H1 (cell line): ENCODE measurements around the gene ZNF536. TPM values are rescaled to one million over a fixed set of nuclear protein-coding genes. Genes with fewer than 3 reads are reported as not detected.

Experiments used
- CTCF ChIA-PET: fragments of 300-600 bp; sonication (Branson Sonifier 250); formaldehyde crosslinking; loops from one replicate; lab custom pipeline; 2021; ENCODE audit not compliant: partially characterized antibody; lab: Charles Lee
- POLR2A ChIA-PET: fragments of 300-600 bp; sonication (Branson Sonifier 250); formaldehyde crosslinking; loops from one replicate; lab custom pipeline; 2021; ENCODE audit warnings: inconsistent platforms; ENCODE audit not compliant: partially characterized antibody; lab: Charles Lee
- DNase-seq, 2 experiments: peaks; one replicate each; pipeline versions ENCODE4 v3.0.0 to v3.0.0-alpha.2; 2010 to 2022; ENCODE audit warnings: low spot score in 2 of 2, low read depth in 1 of 2, mixed read lengths in 1 of 2
- FAIRE-seq: peaks from 2 replicates; lab custom pipeline; 2011; peaks lifted over from hg19 to GRCh38; lab: Jason Lieb, UNC
- H2AFZ ChIP-seq: 2 replicates; pipeline ENCODE4 v1.8.1; 2012; ENCODE audit warnings: low read length, inconsistent platforms
- H2AK5ac ChIP-seq: 2 replicates; pipeline ENCODE4 v1.6.1; 2013; ENCODE audit warnings: low read depth, low read length
- H2BK120ac ChIP-seq: replicated peaks from 2 replicates; pipeline ENCODE3; 2013; ENCODE audit warnings: low read depth, low read length, inconsistent platforms
- H2BK12ac ChIP-seq: 2 replicates; pipeline ENCODE4 v1.6.1; 2013; ENCODE audit warnings: low read depth, low read length
- H2BK15ac ChIP-seq: 2 replicates; pipeline ENCODE4 v1.6.1; 2013; ENCODE audit warnings: low read length
- H2BK20ac ChIP-seq: 2 replicates; pipeline ENCODE4 v1.6.1; 2013; ENCODE audit warnings: low read length
- H2BK5ac ChIP-seq: 2 replicates; pipeline ENCODE4 v1.6.1; 2013; ENCODE audit warnings: low read depth, low read length
- H3K14ac ChIP-seq: 2 replicates; pipeline ENCODE4 v1.6.1; 2013; ENCODE audit warnings: inconsistent platforms; ENCODE audit not compliant: insufficient read length
- H3K18ac ChIP-seq: 2 replicates; pipeline ENCODE4 v1.6.1; 2013; ENCODE audit warnings: low read length; ENCODE audit errors: extremely low read depth
- H3K23ac ChIP-seq: 2 replicates; pipeline ENCODE4 v1.6.1; 2013; ENCODE audit warnings: inconsistent platforms; ENCODE audit not compliant: insufficient read length
- H3K23me2 ChIP-seq: 2 replicates; pipeline ENCODE4 v1.6.1; 2013; ENCODE audit warnings: low read depth, low read length
- H3K27ac ChIP-seq: 2 replicates; pipeline ENCODE4 v1.6.1; 2011; ENCODE audit warnings: low read depth, low read length, inconsistent platforms
- H3K27me3 ChIP-seq, 4 experiments: replicated peaks in 1 of 4; 1 replicate in 1 of 4; 2 replicates in 3 of 4; pipeline versions ENCODE4 v1.6.1 to v1.8.1; 2011 to 2013; ENCODE audit warnings: low read length in 3 of 4, mild to moderate bottlenecking in 3 of 4, inconsistent platforms in 2 of 4, mixed read lengths in 2 of 4, moderate library complexity in 1 of 4; ENCODE audit not compliant: control insufficient read depth in 3 of 4, insufficient read depth in 3 of 4; ENCODE audit errors: extremely low read depth in 1 of 4
- H3K36me3 ChIP-seq, 4 experiments: 2 replicates each; pipeline versions ENCODE4 v1.6.1 to v1.8.1; 2011 to 2013; ENCODE audit warnings: mild to moderate bottlenecking in 4 of 4, low read length in 3 of 4, moderate library complexity in 2 of 4, control low read depth in 1 of 4, inconsistent platforms in 1 of 4; ENCODE audit not compliant: insufficient read depth in 4 of 4, control insufficient read depth in 2 of 4
- H3K4ac ChIP-seq: replicated peaks from 2 replicates; pipeline ENCODE3; 2013; ENCODE audit warnings: low read length, low read depth, mixed read lengths, inconsistent platforms; ENCODE audit not compliant: insufficient read length
- H3K4me1 ChIP-seq, 4 experiments: replicated peaks in 1 of 4; 1 replicate in 1 of 4; 2 replicates in 3 of 4; pipeline versions ENCODE4 v1.6.1 to v1.8.1; 2011 to 2013; ENCODE audit warnings: low read length in 3 of 4, inconsistent platforms in 2 of 4, mixed read lengths in 1 of 4; ENCODE audit not compliant: insufficient read depth in 4 of 4, control insufficient read depth in 3 of 4
- H3K4me2 ChIP-seq, 2 experiments: 2 replicates each; pipeline versions ENCODE4 v1.6.1 to v1.8.1; 2011 to 2013; ENCODE audit warnings: low read depth in 2 of 2, low read length in 2 of 2, control low read depth in 1 of 2, inconsistent platforms in 1 of 2, mild to moderate bottlenecking in 1 of 2; ENCODE audit not compliant: insufficient read depth in 1 of 2
- H3K4me3 ChIP-seq, 4 experiments: fragments of 200-600, 300-600 bp in 1 of 4; sonication (generic), shearing (Covaris generic), sonication (Bioruptor Twin) in 1 of 4; 2 replicates each; pipeline versions ENCODE4 v1.5.1 to v1.8.1; 2011 to 2016; ENCODE audit warnings: low read length in 4 of 4, low read depth in 3 of 4, control low read depth in 2 of 4, inconsistent platforms in 2 of 4, mild to moderate bottlenecking in 2 of 4, mixed read lengths in 1 of 4, moderate library complexity in 1 of 4; ENCODE audit not compliant: insufficient read depth in 2 of 4; ENCODE audit errors: extremely low read depth in 1 of 4
- H3K56ac ChIP-seq: replicated peaks from 2 replicates; pipeline ENCODE3; 2013; ENCODE audit warnings: low read depth, mild to moderate bottlenecking, mixed read lengths, low read length, inconsistent platforms; ENCODE audit not compliant: insufficient read length
- H3K79me1 ChIP-seq: 2 replicates; pipeline ENCODE4 v1.6.1; 2013; ENCODE audit warnings: low read depth, low read length, control low read depth
- H3K79me2 ChIP-seq, 2 experiments: 2 replicates each; pipeline versions ENCODE4 v1.6.1 to v1.8.1; 2012 to 2013; ENCODE audit warnings: low read length in 2 of 2, mild to moderate bottlenecking in 2 of 2, inconsistent platforms in 1 of 2; ENCODE audit not compliant: insufficient read depth in 2 of 2, control insufficient read depth in 1 of 2
- H3K9ac ChIP-seq, 4 experiments: replicated peaks in 1 of 4; 1 replicate in 1 of 4; 2 replicates in 3 of 4; pipeline versions ENCODE4 v1.6.1 to v1.8.1; 2011 to 2013; ENCODE audit warnings: low read depth in 3 of 4, low read length in 3 of 4, control low read depth in 2 of 4, mild to moderate bottlenecking in 2 of 4, moderate library complexity in 2 of 4, inconsistent platforms in 1 of 4; ENCODE audit errors: extremely low read depth in 1 of 4
- H3K9me3 ChIP-seq, 2 experiments: 2 replicates each; pipeline versions ENCODE4 v1.6.1 to v1.8.1; 2012 to 2013; ENCODE audit warnings: mild to moderate bottlenecking in 2 of 2, moderate library complexity in 2 of 2, control low read depth in 1 of 2, inconsistent platforms in 1 of 2, low read depth in 1 of 2, low read length in 1 of 2, mixed read lengths in 1 of 2; ENCODE audit not compliant: insufficient read depth in 2 of 2
- H4K20me1 ChIP-seq, 2 experiments: replicated peaks in 1 of 2; 2 replicates each; pipeline versions ENCODE3 to v1.8.1; 2011 to 2013; ENCODE audit warnings: inconsistent platforms in 2 of 2, low read length in 2 of 2, mild to moderate bottlenecking in 1 of 2; ENCODE audit not compliant: insufficient read depth in 2 of 2, control insufficient read depth in 1 of 2
- H4K5ac ChIP-seq: 2 replicates; pipeline ENCODE4 v1.6.1; 2013; ENCODE audit warnings: low read length, low read depth, mixed read lengths, inconsistent platforms; ENCODE audit not compliant: insufficient read length
- H4K8ac ChIP-seq: 2 replicates; pipeline ENCODE4 v1.8.0; 2013; ENCODE audit warnings: mild to moderate bottlenecking, moderate library complexity, low read length, inconsistent platforms; ENCODE audit not compliant: insufficient read depth; ENCODE audit errors: extremely low read depth
- H4K91ac ChIP-seq: replicated peaks from 2 replicates; pipeline ENCODE3; 2013; ENCODE audit warnings: low read length, mixed read lengths, inconsistent platforms; ENCODE audit not compliant: insufficient read length
- BRCA1 ChIP-seq: IDR thresholded peaks from 2 replicates; pipeline ENCODE4 v1.6.1; 2012; ENCODE audit warnings: low read depth, low read length, improper control_type of control experiment
- HDAC2 ChIP-seq, 2 experiments: fragments of 300-600 bp in 1 of 2; sonication (generic) in 1 of 2; IDR thresholded peaks; 2 replicates each; pipeline ENCODE4 v1.6.1; 2011 to 2012; ENCODE audit warnings: low read depth in 2 of 2, low read length in 2 of 2, mild to moderate bottlenecking in 2 of 2, moderate library complexity in 2 of 2, borderline replicate concordance in 1 of 2, inconsistent platforms in 1 of 2
- JUN ChIP-seq: IDR thresholded peaks from 2 replicates; pipeline ENCODE4 v1.6.1; 2011; ENCODE audit warnings: low read depth, mild to moderate bottlenecking, improper control_type of control experiment, low read length
- JUND ChIP-seq: IDR thresholded peaks from 2 replicates; pipeline ENCODE4 v1.6.1; 2011; ENCODE audit warnings: mild to moderate bottlenecking, improper control_type of control experiment, low read length
- KDM4A ChIP-seq: IDR thresholded peaks from one replicate; pipeline ENCODE4 v1.7.1; 2012; ENCODE audit warnings: low read depth, mild to moderate bottlenecking, moderate library complexity, low read length, inconsistent platforms; ENCODE audit not compliant: severe bottlenecking
- RBBP5 ChIP-seq: IDR thresholded peaks from 2 replicates; pipeline ENCODE4 v1.7.1; 2012; ENCODE audit warnings: low read depth, mild to moderate bottlenecking, inconsistent platforms, low read length, moderate library complexity, borderline replicate concordance
- SIN3A ChIP-seq, 2 experiments: IDR thresholded peaks in 1 of 2; conservative IDR thresholded peaks in 1 of 2; 2 replicates each; pipeline ENCODE4 v1.6.1; 2011 to 2012; ENCODE audit warnings: low read length in 2 of 2, improper control_type of control experiment in 1 of 2, low read depth in 1 of 2, mild to moderate bottlenecking in 1 of 2
- SIX5 ChIP-seq: IDR thresholded peaks from 2 replicates; pipeline ENCODE4 v1.6.1; 2011; ENCODE audit warnings: mild to moderate bottlenecking, low read depth, low read length
- SP4 ChIP-seq: IDR thresholded peaks from 2 replicates; pipeline ENCODE4 v1.6.1; 2012; ENCODE audit warnings: low read length, inconsistent platforms
- WGBS, 2 experiments: shearing (Covaris generic) in 1 of 2; methylation state at CpG; one replicate each; pipeline versions ENCODE4 v1.1.6 to v1.1.7; 2013 to 2015; ENCODE audit warnings: low lambda C conversion rate in 2 of 2, mixed read lengths in 2 of 2, inconsistent platforms in 1 of 2, low coverage in 1 of 2, missing lambda C conversion rate in 1 of 2; ENCODE audit not compliant: insufficient replicate concordance in 2 of 2, insufficient coverage in 1 of 2, insufficient read length in 1 of 2; ENCODE audit errors: extremely low coverage in 1 of 2, missing lambda C conversion rate in 1 of 2; 5-methylcytosine and 5-hydroxymethylcytosine counted together
- polyA plus RNA-seq, 7 experiments: library from polyadenylated mRNA; depleted of rRNA in 3 of 7; stranded (reverse) in 5 of 7; unstranded in 2 of 7; fragments of >200 nt in 5 of 7; fragments of 200-250 nt in 2 of 7; gene quantifications; 1 replicate in 5 of 7; 2 replicates in 1 of 7; 4 replicates in 1 of 7; pipeline versions ENCODE4 v1.2.1 to v1.2.3, GENCODE V29; 2011 to 2013; ENCODE audit warnings: missing spikeins in 2 of 7, mixed read lengths in 2 of 7
- total RNA-seq: library from RNA; stranded (reverse); fragmentation: NEBNext Ultra II Directional; extraction: Animal tissue kit (Norgen Biotek cat#: 25700); gene quantifications from 2 replicates; pipeline ENCODE4 v1.2.1, GENCODE V29; 2021

ZNF536 gene
- total and polyA plus RNA-seq, 2 of the 8 experiments (the other 6 are each of a cell fraction or from before 2014, with no cell fraction given) = 0.09 to 0.11 TPM

DNA sequence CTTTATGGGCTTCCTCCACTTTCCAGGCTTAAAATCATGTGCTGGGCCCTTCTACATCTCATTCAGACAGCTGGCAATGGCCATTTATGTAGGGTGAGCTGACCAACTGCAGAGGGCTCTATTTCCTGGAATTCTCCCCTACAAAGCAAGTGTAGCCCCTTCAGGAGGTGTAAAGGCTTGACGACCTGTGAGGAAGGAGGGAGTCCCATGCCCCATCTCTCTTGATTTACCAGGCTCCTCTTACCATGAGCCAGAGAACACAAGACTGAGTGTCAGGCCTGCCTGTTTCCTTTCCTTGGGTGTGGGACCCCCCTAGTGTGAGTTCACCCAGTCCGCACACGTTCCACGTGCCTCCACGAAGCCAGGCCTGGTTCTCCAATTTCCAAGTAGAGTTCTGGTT is 16.6 kb downstream of the ZNF536 start:
- Histone ChIP-seq H2BK120ac (no peak overlapping the region), H3K4me1 (peaks cover 0 to 8% (median 1%) of the 10 kb centered on the region in 4 experiments; a peak in 3 of 7 replicates), H3K23ac (no peak overlapping the region), H4K20me1 (no peaks in the 10 kb centered on the region), H3K27me3 (peaks cover 0 to 11% (median 1%) of the 10 kb centered on the region in 4 experiments; a peak in 3 of 7 replicates), H3K36me3 (no peaks in the 10 kb centered on the region), H2AFZ (no peak overlapping the region), H3K23me2 (no peaks in the 10 kb centered on the region), H2BK15ac (no peak overlapping the region), H3K56ac (no peak overlapping the region), H4K91ac (no peak overlapping the region), H2BK12ac (no peak overlapping the region), H2BK5ac (no peak overlapping the region; the same call in 1 of the 2 replicates), H3K18ac (no peak overlapping the region), H3K9ac (no peak overlapping the region)
- CTCF ChIA-PET = interaction anchor here (1.1 kb wide), 1 partner anchor 13 kb away, joined by 3 read pairs; no protein-coding TSS in a partner anchor
- DNase-seq (peak in 1 of 2 experiments; percentile 23), FAIRE-seq (no peak)
- TF ChIP-seq JUN (no peak), SP4 (no peak), SIN3A (conservative IDR thresholded peaks at IDR 0.05 in 1 of 2, IDR thresholded peaks at IDR 0.05 in 1 of 2; ENCODE audit: low read depth in 1 of 2, low read length in 2 of 2) (no peak), SIX5 (no peak), BRCA1 (no peak), HDAC2 (IDR thresholded peaks at IDR 0.05; ENCODE audit: borderline replicate concordance in 1 of 2, low read depth in 2 of 2, low read length in 2 of 2) (no peak), KDM4A (no peak), RBBP5 (no peak), JUND (no peak)
- TF ChIP-seq, all 59 proteins: peak for 0
- H3K14ac ChIP-seq = no peak overlapping the region
- no peak overlapping the region for H3K4me3 ChIP-seq
- no peak overlapping the region for H3K4ac ChIP-seq
- no peaks in the 10 kb centered on the region for H3K79me1 ChIP-seq
- no peak overlapping the region for H4K5ac ChIP-seq
- POLR2A ChIA-PET = interaction anchor here (0.5 kb wide), 1 partner anchor 16 kb away, joined by 4 read pairs; no protein-coding TSS in a partner anchor
- H4K8ac ChIP-seq = no peak overlapping the region
- no peaks in the 10 kb centered on the region for H3K9me3 ChIP-seq
- no peaks in the 10 kb centered on the region for H3K79me2 ChIP-seq
- no peak overlapping the region for H2AK5ac ChIP-seq
- 93% methylated on average over 5 of the region's 5 CpGs; no CpG with 5 or more reads in 1 of the 2 experiments for WGBS, 2 experiments
- no peak overlapping the region for H2BK20ac ChIP-seq
- no peak overlapping the region for H3K4me2 ChIP-seq
- no peak overlapping the region for H3K27ac ChIP-seq
